Neural crest cell (in vitro differentiated cells): ENCODE measurements around the gene BCL2L2. TPM values are rescaled to one million over a fixed set of nuclear protein-coding genes. Genes with fewer than 3 reads are reported as not detected.

ENCODE experiments used
- DNase-seq: peaks from one replicate; pipeline ENCODE4 v3.0.0; 2021; ENCODE audit warnings: low read depth, mixed read lengths, low spot score
- H3K27ac Mint-ChIP-seq: one replicate; pipeline ENCODE4 v1.8.0; 2021; ENCODE audit warnings: mild to moderate bottlenecking, mixed read lengths; ENCODE audit not compliant: unreplicated experiment
- H3K27me3 Mint-ChIP-seq: 2 replicates; pipeline ENCODE4 v1.8.0; 2021; ENCODE audit warnings: low read depth, mild to moderate bottlenecking, mixed read lengths
- H3K36me3 Mint-ChIP-seq: 2 replicates; pipeline ENCODE4 v1.8.0; 2021; ENCODE audit warnings: low read depth, mild to moderate bottlenecking, mixed read lengths
- H3K4me1 Mint-ChIP-seq: 2 replicates; pipeline ENCODE4 v1.8.0; 2021; ENCODE audit warnings: mixed read lengths
- H3K4me3 Mint-ChIP-seq: one replicate; pipeline ENCODE4 v1.8.0; 2021; ENCODE audit warnings: mild to moderate bottlenecking, mixed read lengths
- H3K9me3 Mint-ChIP-seq: 2 replicates; pipeline ENCODE4 v1.8.0; 2021; ENCODE audit warnings: mixed read lengths
- CTCF ChIP-seq: fragments of 200-600 bp; sonication (generic); conservative IDR thresholded peaks from 2 replicates; pipeline ENCODE4 v1.5.0; 2021; ENCODE audit warnings: antibody characterized with exemption, mild to moderate bottlenecking
- total RNA-seq: library from RNA; stranded (reverse); gene quantifications from 2 replicates; pipeline ENCODE4 v1.2.1, GENCODE V29; 2021

BCL2L2 gene
- total RNA-seq, 1 donor from 2014 or later = 24.8 TPM

- TF ChIP-seq CTCF = no peak
- H3K27me3 Mint-ChIP-seq = no peaks in the 10 kb centered on the region
- H3K4me1 Mint-ChIP-seq = peaks cover 17% of the 10 kb centered on the region
- H3K27ac Mint-ChIP-seq = no peak overlapping the region
- H3K9me3 Mint-ChIP-seq = no peaks in the 10 kb centered on the region
- H3K36me3 Mint-ChIP-seq = peaks cover 15% of the 10 kb centered on the region
- peak overlapping the region; percentile 47 for H3K4me3 Mint-ChIP-seq
- no peak for DNase-seq
Observed at GRCh38 chr14:23326491-23327332, 20.1 kb downstream of the BCL2L2 start.

GRCh38 chr14:23327947-23328744 is 21.5 kb downstream of the BCL2L2 start:
- peaks cover 6% of the 10 kb centered on the region for H3K36me3 Mint-ChIP-seq
- peak overlapping the region; percentile 80 for H3K4me3 Mint-ChIP-seq
- H3K9me3 Mint-ChIP-seq = no peaks in the 10 kb centered on the region
- TF ChIP-seq CTCF = peak; percentile 94
- DNase-seq = peak; percentile 68
- no peak overlapping the region for H3K27ac Mint-ChIP-seq
- peaks cover 8% of the 10 kb centered on the region for H3K4me1 Mint-ChIP-seq
- no peaks in the 10 kb centered on the region for H3K27me3 Mint-ChIP-seq

GRCh38 chr14:23335623-23336022 is 29.0 kb downstream of the BCL2L2 start:
- no peak for TF ChIP-seq CTCF
- H3K4me3 Mint-ChIP-seq = no peak overlapping the region
- H3K27ac Mint-ChIP-seq = no peak overlapping the region

GRCh38 chr14:23339506-23340268 is 33.1 kb downstream of the BCL2L2 start:
- H3K27me3 Mint-ChIP-seq = peaks cover 7% of the 10 kb centered on the region
- no peak for DNase-seq
- TF ChIP-seq CTCF = no peak
- peaks cover 12% of the 10 kb centered on the region for H3K9me3 Mint-ChIP-seq
- H3K27ac Mint-ChIP-seq = no peak overlapping the region
- no peaks in the 10 kb centered on the region for H3K4me1 Mint-ChIP-seq
- H3K4me3 Mint-ChIP-seq = no peak overlapping the region
- H3K36me3 Mint-ChIP-seq = peaks cover 3% of the 10 kb centered on the region

More at GRCh38 chr14:23335623-23336022, 29.0 kb downstream of the BCL2L2 start:
- Mint-ChIP-seq H3K36me3 (peaks cover 3% of the 10 kb centered on the region), H3K9me3 (peaks cover 9% of the 10 kb centered on the region), H3K27me3 (peaks cover 7% of the 10 kb centered on the region), H3K4me1 (no peaks in the 10 kb centered on the region)
- no peak for DNase-seq

GRCh38 chr14:23344481-23344880 is 37.8 kb downstream of the BCL2L2 start:
- no peak overlapping the region for H3K4me3 Mint-ChIP-seq
- H3K4me1 Mint-ChIP-seq = no peaks in the 10 kb centered on the region
- no peaks in the 10 kb centered on the region for H3K27me3 Mint-ChIP-seq
- peaks cover under 1% of the 10 kb centered on the region for H3K36me3 Mint-ChIP-seq
- TF ChIP-seq CTCF = peak; percentile 25
- no peak for DNase-seq
- H3K9me3 Mint-ChIP-seq = peaks cover 6% of the 10 kb centered on the region
- no peak overlapping the region for H3K27ac Mint-ChIP-seq
